Lower leg skin (tissue), 4 donors: ENCODE results near the gene PRPF4. TPM values are rescaled to one million over a fixed set of nuclear protein-coding genes. Genes with fewer than 3 reads are reported as not detected.
"Not testable (repeated sequence)": the region's sequence is repeated elsewhere in the genome, so short reads cannot be mapped to it uniquely, and the experiment has no call there.

Source experiments
- DNase-seq, 2 donors: peaks; one replicate each; pipeline ENCODE4 v3.0.0-alpha.2; 2019; ENCODE audit warnings: low spot score in 2 of 2
- H3K4me3 ChIP-seq: fragments of 200-600 bp; sonication (generic); 2 replicates; pipeline ENCODE4 v1.5.1; 2017; ENCODE audit warnings: mild to moderate bottlenecking, low read depth; ENCODE audit not compliant: poor library complexity, severe bottlenecking
- POLR2A ChIP-seq, 2 donors: fragments of 450-650 bp; IDR thresholded peaks; one replicate each; pipeline ENCODE4 v1.6.1; 2016 to 2017; ENCODE audit warnings: antibody characterized with exemption in 2 of 2, mild to moderate bottlenecking in 1 of 2, moderate library complexity in 1 of 2
- WGBS, 2 donors: methylation state at CpG; one replicate each; pipeline ENCODE4 v1.1.5; 2018; 5-methylcytosine and 5-hydroxymethylcytosine counted together
- intact Hi-C: fragments of 100-400 bp; cut with DNase I; formaldehyde crosslinking; loops from one replicate; pipeline ENCODE4 v1.15.0; 2023; ENCODE audit warnings: low total_unique reads
- total RNA-seq, 4 donors: library from RNA; depleted of rRNA; stranded (reverse); fragments of >200 nt; gene quantifications; one replicate each; pipeline ENCODE4 v1.1.0, GENCODE V29; 2016
- TF ChIP-seq, protein P1 (sequence below), 3 donors: fragments of 450-650 bp; IDR thresholded peaks; one replicate each; pipeline ENCODE4 v1.5.1; 2016; ENCODE audit warnings: antibody characterized with exemption in 3 of 3, mild to moderate bottlenecking in 3 of 3, moderate library complexity in 2 of 3

Gene PRPF4
- total RNA-seq, 4 donors from 2014 or later, result 15.6 to 20.2 (median 16.8) TPM

DNA sequence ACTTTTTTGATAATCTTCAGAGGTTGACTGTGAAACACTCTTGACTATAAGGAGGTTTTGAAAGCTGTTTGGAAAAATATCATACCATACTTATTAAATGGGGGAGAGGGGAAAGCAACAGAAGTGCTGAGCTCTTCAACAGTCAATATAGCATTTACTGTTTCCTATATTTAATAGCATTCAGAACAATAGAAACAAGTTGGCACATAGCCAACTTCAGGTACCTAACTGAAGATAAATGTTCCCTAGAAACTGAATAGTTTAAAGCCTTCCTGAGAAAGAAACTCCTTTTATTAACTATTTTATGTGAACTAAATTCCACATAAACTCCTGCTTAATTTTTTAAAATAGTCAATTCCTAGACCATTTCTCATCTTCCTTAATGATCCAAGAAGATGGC is 27.8 kb upstream of the PRPF4 start:
- H3K4me3 ChIP-seq, result no peak overlapping the region
- intact Hi-C loops, result no loop called here
- no peak for DNase-seq
- TF ChIP-seq POLR2A (IDR thresholded peaks at IDR 0.05), result no peak
- TF ChIP-seq, protein P1, sequence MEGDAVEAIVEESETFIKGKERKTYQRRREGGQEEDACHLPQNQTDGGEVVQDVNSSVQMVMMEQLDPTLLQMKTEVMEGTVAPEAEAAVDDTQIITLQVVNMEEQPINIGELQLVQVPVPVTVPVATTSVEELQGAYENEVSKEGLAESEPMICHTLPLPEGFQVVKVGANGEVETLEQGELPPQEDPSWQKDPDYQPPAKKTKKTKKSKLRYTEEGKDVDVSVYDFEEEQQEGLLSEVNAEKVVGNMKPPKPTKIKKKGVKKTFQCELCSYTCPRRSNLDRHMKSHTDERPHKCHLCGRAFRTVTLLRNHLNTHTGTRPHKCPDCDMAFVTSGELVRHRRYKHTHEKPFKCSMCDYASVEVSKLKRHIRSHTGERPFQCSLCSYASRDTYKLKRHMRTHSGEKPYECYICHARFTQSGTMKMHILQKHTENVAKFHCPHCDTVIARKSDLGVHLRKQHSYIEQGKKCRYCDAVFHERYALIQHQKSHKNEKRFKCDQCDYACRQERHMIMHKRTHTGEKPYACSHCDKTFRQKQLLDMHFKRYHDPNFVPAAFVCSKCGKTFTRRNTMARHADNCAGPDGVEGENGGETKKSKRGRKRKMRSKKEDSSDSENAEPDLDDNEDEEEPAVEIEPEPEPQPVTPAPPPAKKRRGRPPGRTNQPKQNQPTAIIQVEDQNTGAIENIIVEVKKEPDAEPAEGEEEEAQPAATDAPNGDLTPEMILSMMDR (IDR thresholded peaks at IDR 0.05), result no peak

DNA sequence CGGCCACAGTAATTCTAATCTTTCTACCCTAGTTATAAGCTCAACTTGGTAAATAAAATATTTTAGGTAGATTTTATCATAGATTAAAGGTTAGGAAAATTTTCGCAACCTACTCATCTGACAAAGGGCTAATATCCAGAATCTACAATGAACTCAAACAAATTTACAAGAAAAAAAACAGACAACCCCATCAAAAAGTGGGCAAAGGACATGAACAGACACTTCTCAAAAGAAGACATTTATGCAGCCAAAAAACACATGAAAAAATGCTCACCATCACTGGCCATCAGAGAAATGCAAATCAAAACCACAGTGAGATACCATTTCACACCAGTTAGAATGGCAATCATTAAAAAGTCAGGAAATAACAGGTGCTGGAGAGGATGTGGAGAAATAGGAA is 25.8 kb upstream of the PRPF4 start:
- H3K4me3 ChIP-seq, intact Hi-C loops, DNase-seq: not testable (repeated sequence)
- 98 to 100% methylated on average over 2 of the region's 2 CpGs for WGBS, 2 donors

DNA sequence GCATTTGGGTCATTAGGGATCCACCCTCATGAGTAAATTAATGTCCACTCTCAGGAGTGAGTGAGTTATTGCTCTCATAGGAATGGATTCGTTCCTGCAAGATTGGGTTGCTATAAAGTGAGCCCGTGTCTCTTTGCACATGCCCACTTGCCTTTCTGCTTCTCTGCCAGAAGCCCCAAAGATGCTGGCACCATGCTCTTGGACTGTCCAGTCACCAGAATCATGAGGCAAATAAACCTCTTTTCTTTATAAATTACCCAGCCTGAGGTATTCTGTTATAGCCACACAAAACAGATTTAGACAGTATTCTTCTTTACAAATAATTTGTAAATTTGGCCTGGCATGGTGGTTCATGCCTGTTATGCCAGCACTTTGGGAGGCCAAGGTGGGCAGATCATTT is 24.7 kb upstream of the PRPF4 start:
- no peak for TF ChIP-seq POLR2A (IDR thresholded peaks at IDR 0.05)
- TF ChIP-seq, protein P1 (IDR thresholded peaks at IDR 0.05), result no peak
- 92 to 93% methylated on average over 2 of the region's 2 CpGs for WGBS, 2 donors
- no peak for DNase-seq
- H3K4me3 ChIP-seq, result no peak overlapping the region
- intact Hi-C loops, result no loop called here

DNA sequence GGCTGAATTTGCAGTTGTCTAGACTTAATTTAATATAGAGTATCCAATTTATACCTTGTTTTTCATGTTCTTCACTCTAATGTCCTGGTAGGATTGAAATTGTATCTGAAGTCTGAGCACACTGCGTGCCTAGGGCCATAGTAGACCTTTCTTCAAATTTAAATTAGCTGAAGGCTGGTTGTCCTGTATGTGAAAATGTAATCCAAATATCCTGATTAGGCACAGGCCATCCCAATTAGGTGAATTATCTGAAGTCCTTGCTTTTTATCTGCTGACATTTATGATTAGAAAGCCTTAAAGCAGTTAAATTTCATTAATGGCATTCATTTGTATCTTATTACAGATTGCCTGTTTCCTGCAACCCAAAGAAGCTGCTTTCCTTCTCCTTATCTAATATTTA is 20.5 kb upstream of the PRPF4 start:
- 97% methylated on average over 1 of the region's 1 CpG for WGBS, 2 donors
- no peak for DNase-seq
- TF ChIP-seq POLR2A (IDR thresholded peaks at IDR 0.05), result no peak
- TF ChIP-seq, protein P1 (IDR thresholded peaks at IDR 0.05), result no peak
- H3K4me3 ChIP-seq, result no peak overlapping the region
- intact Hi-C loops, result no loop called here

DNA sequence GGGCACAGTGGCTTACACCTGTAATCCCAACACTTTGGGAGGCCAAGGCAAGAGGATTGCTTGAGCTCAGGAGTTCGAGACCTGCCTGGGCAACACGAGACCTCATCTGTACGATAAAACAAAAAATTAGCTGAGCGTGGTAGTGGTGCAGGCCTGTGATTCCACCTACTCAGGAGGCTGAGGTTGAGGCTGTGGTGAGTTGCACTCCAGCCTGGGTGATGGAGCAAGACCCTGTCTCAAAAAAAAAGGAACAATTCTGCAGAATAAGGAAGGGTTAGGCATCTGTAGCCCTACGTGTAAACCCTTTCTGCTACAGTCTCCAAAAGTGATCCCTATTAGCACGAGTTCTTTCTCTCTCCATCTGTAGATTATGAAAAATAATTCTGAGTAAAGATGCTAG is 20.0 kb upstream of the PRPF4 start:
- no peak overlapping the region for H3K4me3 ChIP-seq
- TF ChIP-seq, protein P1 (IDR thresholded peaks at IDR 0.05), result no peak
- TF ChIP-seq POLR2A (IDR thresholded peaks at IDR 0.05), result no peak
- WGBS, 2 donors, result 90 to 94% methylated on average over 6 of the region's 6 CpGs
- DNase-seq, result no peak
- intact Hi-C loops, result no loop called here

DNA sequence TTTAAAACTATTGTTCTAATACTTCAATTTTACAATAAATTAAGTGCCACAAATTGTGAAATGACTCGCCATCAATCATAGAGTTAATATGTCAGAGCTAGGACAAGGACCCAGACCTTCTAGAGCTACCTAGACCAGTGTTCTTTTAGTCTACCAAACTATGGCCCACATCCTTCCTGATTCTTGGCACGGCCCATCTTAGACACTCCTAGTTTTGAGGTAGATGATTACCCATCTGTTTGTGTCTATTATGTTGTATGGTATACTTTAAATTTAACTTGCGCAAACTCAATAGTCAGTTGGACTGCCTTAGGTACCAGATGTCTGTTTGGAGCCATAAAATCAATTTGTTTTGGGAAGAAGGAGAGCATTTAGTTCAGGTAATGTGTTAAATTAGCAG is 17.6 kb upstream of the PRPF4 start:
- intact Hi-C loops, result no loop called here
- TF ChIP-seq POLR2A (IDR thresholded peaks at IDR 0.05), result no peak
- TF ChIP-seq, protein P1 (IDR thresholded peaks at IDR 0.05), result no peak
- 96 to 97% methylated on average over 3 of the region's 3 CpGs for WGBS, 2 donors
- H3K4me3 ChIP-seq, result no peak overlapping the region
- DNase-seq, result no peak
